SK-N-SH (cell line): ENCODE data around the gene ERCC2. TPM values are rescaled to one million over a fixed set of nuclear protein-coding genes. Genes with fewer than 3 reads are reported as not detected.

Source experiments
- CTCF ChIA-PET: fragments of 300-600, 350-600 bp; formaldehyde crosslinking; extraction: SDS; loops from one replicate; lab custom pipeline; 2021; lab: Yijun Ruan, JAX
- POLR2A ChIA-PET: fragments of 350-600 bp; sonication (Branson Sonifier 250); formaldehyde crosslinking; extraction: SDS; loops from one replicate; lab custom pipeline; 2020; ENCODE audit warnings: antibody characterized with exemption, inconsistent platforms; lab: Yijun Ruan, JAX
- DNase-seq: peaks from one replicate; pipeline ENCODE4 v3.0.0; 2012
- H2AFZ ChIP-seq: fragments of 200-600 bp; sonication (generic); 2 replicates; pipeline ENCODE4 v1.8.1; 2016; ENCODE audit warnings: antibody characterized with exemption, mild to moderate bottlenecking, low read depth
- H3F3A ChIP-seq: fragments of 200-600 bp; sonication (generic); replicated peaks from 2 replicates; pipeline ENCODE3; 2016; ENCODE audit warnings: antibody characterized with exemption, mild to moderate bottlenecking; ENCODE audit not compliant: insufficient read depth
- H3K27ac ChIP-seq, 2 experiments: fragments of 200-500 bp in 1 of 2; fragments of 200-600 bp in 1 of 2; sonication (Bioruptor generic) in 1 of 2; sonication (generic), shearing (Covaris generic) in 1 of 2; 2 replicates each; pipeline versions ENCODE4 v1.5.1 to v1.6.1; 2014 to 2016; ENCODE audit warnings: low read depth in 2 of 2, inconsistent platforms in 1 of 2, low read length in 1 of 2, mild to moderate bottlenecking in 1 of 2, mixed read lengths in 1 of 2
- H3K27me3 ChIP-seq: fragments of 200-600 bp; sonication (generic), shearing (Covaris generic); 2 replicates; pipeline ENCODE4 v1.6.1; 2016; ENCODE audit warnings: mixed run types; ENCODE audit not compliant: insufficient read depth
- H3K36me3 ChIP-seq, 2 experiments: fragments of 200-500 bp in 1 of 2; fragments of 200-600 bp in 1 of 2; sonication (Bioruptor generic) in 1 of 2; sonication (generic) in 1 of 2; replicated peaks in 1 of 2; 2 replicates each; pipeline versions ENCODE3 to v1.5.1; 2014 to 2016; ENCODE audit warnings: low read length in 1 of 2, mild to moderate bottlenecking in 1 of 2; ENCODE audit not compliant: insufficient read depth in 2 of 2, control insufficient read depth in 1 of 2
- H3K4me1 ChIP-seq, 2 experiments: fragments of 200-500 bp in 1 of 2; fragments of 200-600 bp in 1 of 2; sonication (Bioruptor generic) in 1 of 2; sonication (generic), shearing (Covaris generic) in 1 of 2; 2 replicates each; pipeline versions ENCODE4 v1.5.1 to v1.6.1; 2014 to 2016; ENCODE audit warnings: low read depth in 1 of 2, low read length in 1 of 2, mixed run types in 1 of 2; ENCODE audit not compliant: insufficient read depth in 2 of 2, control insufficient read depth in 1 of 2
- H3K4me2 ChIP-seq: fragments of 200-600 bp; sonication (generic), shearing (Covaris generic); 2 replicates; pipeline ENCODE4 v1.6.1; 2017; ENCODE audit warnings: mixed run types
- H3K4me3 ChIP-seq, 2 experiments: fragments of 200-500 bp in 1 of 2; fragments of 200-600 bp in 1 of 2; sonication (Bioruptor generic) in 1 of 2; sonication (generic), shearing (Covaris generic) in 1 of 2; 2 replicates each; pipeline versions ENCODE4 v1.5.1 to v1.8.1; 2014 to 2016; ENCODE audit warnings: low read depth in 2 of 2, inconsistent platforms in 1 of 2, low read length in 1 of 2, mild to moderate bottlenecking in 1 of 2, mixed read lengths in 1 of 2, moderate library complexity in 1 of 2
- H3K79me2 ChIP-seq: fragments of 200-600 bp; sonication (generic); 2 replicates; pipeline ENCODE4 v1.8.1; 2017; ENCODE audit warnings: mild to moderate bottlenecking; ENCODE audit not compliant: insufficient read depth
- H3K9ac ChIP-seq: fragments of 200-600 bp; sonication (generic); 2 replicates; pipeline ENCODE4 v1.6.1; 2017; ENCODE audit warnings: mixed run types
- H3K9me2 ChIP-seq: fragments of 200-600 bp; sonication (generic); 2 replicates; pipeline ENCODE4 v1.6.1; 2017; ENCODE audit warnings: mixed run types
- H3K9me3 ChIP-seq: fragments of 200-600 bp; sonication (generic); 2 replicates; pipeline ENCODE4 v1.6.1; 2017; ENCODE audit warnings: mixed run types, mild to moderate bottlenecking, moderate library complexity
- H4K20me1 ChIP-seq: fragments of 200-600 bp; sonication (generic); 2 replicates; pipeline ENCODE4 v1.6.1; 2017; ENCODE audit warnings: mild to moderate bottlenecking, mixed run types; ENCODE audit not compliant: insufficient read depth
- CTCF ChIP-seq: fragments of 200-600 bp; sonication (generic); IDR thresholded peaks from 2 replicates; pipeline ENCODE4 v1.6.1; 2017; ENCODE audit warnings: antibody characterized with exemption, mild to moderate bottlenecking, moderate library complexity
- ELF1 ChIP-seq: IDR thresholded peaks from 2 replicates; pipeline ENCODE4 v1.4.0; 2012
- EP300 ChIP-seq, 2 experiments: IDR thresholded peaks; 2 replicates each; pipeline versions ENCODE4 v1.4.0 to v1.6.1; 2012; ENCODE audit warnings: borderline replicate concordance in 1 of 2, low read depth in 1 of 2, low read length in 1 of 2
- EZH2phosphoT487 ChIP-seq: fragments of 200-600 bp; sonication (generic); IDR thresholded peaks from 2 replicates; pipeline ENCODE4 v1.6.1; 2017; ENCODE audit warnings: low read depth, mixed run types, mild to moderate bottlenecking, antibody characterized with exemption, moderate library complexity, borderline replicate concordance
- FOXJ3 ChIP-seq: sonication (generic); formaldehyde crosslinking; IDR thresholded peaks from 2 replicates; pipeline ENCODE4 v1.5.1; 2020; ENCODE audit warnings: mild to moderate bottlenecking, missing genetic modification reagents
- FOXM1 ChIP-seq: IDR thresholded peaks from 2 replicates; pipeline ENCODE4 v1.4.0; 2012; ENCODE audit warnings: low read depth, mild to moderate bottlenecking
- GATA2 ChIP-seq: sonication (generic); formaldehyde crosslinking; IDR thresholded peaks from 2 replicates; pipeline ENCODE4 v1.5.0; 2020; ENCODE audit warnings: mild to moderate bottlenecking, missing genetic modification reagents
- IRF3 ChIP-seq: fragments of 150-350 bp; IDR thresholded peaks from 2 replicates; pipeline ENCODE4 v1.6.1; 2016; ENCODE audit warnings: mild to moderate bottlenecking, low read depth, low read length
- JUND ChIP-seq: IDR thresholded peaks from 2 replicates; pipeline ENCODE4 v1.4.0; 2012
- MAX ChIP-seq: IDR thresholded peaks from 2 replicates; pipeline ENCODE4 v1.4.0; 2012; ENCODE audit warnings: low read depth
- NRF1 ChIP-seq: IDR thresholded peaks from 2 replicates; pipeline ENCODE4 v1.6.1; 2012; ENCODE audit warnings: low read depth, mild to moderate bottlenecking, low read length
- RAD21 ChIP-seq: IDR thresholded peaks from 2 replicates; pipeline ENCODE4 v1.6.1; 2012; ENCODE audit warnings: mild to moderate bottlenecking, low read length
- REST ChIP-seq: IDR thresholded peaks from 2 replicates; pipeline ENCODE4 v1.6.1; 2012; ENCODE audit warnings: mild to moderate bottlenecking, low read depth, low read length, moderate library complexity
- RFX5 ChIP-seq: IDR thresholded peaks from 2 replicates; pipeline ENCODE4 v1.6.1; 2012; ENCODE audit warnings: mild to moderate bottlenecking, improper control_type of control experiment, low read length
- SIN3A ChIP-seq: IDR thresholded peaks from 2 replicates; pipeline ENCODE4 v1.6.1; 2012; ENCODE audit warnings: low read depth, mild to moderate bottlenecking, low read length, moderate library complexity, borderline replicate concordance
- TAF1 ChIP-seq: IDR thresholded peaks from 2 replicates; pipeline ENCODE4 v1.6.1; 2012; ENCODE audit warnings: low read depth, mild to moderate bottlenecking, low read length, moderate library complexity, borderline replicate concordance
- USF1 ChIP-seq: IDR thresholded peaks from 2 replicates; pipeline ENCODE4 v1.4.0; 2012; ENCODE audit warnings: low read depth, borderline replicate concordance
- USF2 ChIP-seq: fragments of 150-350 bp; IDR thresholded peaks from 2 replicates; pipeline ENCODE4 v1.6.1; 2017; ENCODE audit warnings: antibody characterized with exemption, low read length, low read depth, borderline replicate concordance
- WGBS: methylation state at CpG from one replicate; pipeline ENCODE4 v1.1.6; 2017; ENCODE audit warnings: low lambda C conversion rate; 5-methylcytosine and 5-hydroxymethylcytosine counted together
- polyA plus RNA-seq, 3 experiments: library from polyadenylated mRNA; depleted of rRNA; stranded (reverse); fragments of >200 nt; gene quantifications; 2 replicates each; pipeline ENCODE4 v1.2.3, GENCODE V29; 2012

ERCC2 gene
- polyA plus RNA-seq, 1 of the 3 experiments (the other 2 are of a cell fraction), result 72.8 TPM

GRCh38 chr19:45355402-45355801, 15.0 kb downstream of the ERCC2 start (continued):
- TF ChIP-seq REST, result no peak
- no peak for TF ChIP-seq TAF1
- no peak for TF ChIP-seq MAX

- POLR2A ChIA-PET, result no interaction called here
- no peaks in the 10 kb centered on the region for H3K4me1 ChIP-seq
Measured at GRCh38 chr19:45354241-45354842, 16.0 kb downstream of the ERCC2 start.

More at GRCh38 chr19:45354241-45354842, 16.0 kb downstream of the ERCC2 start:
- H3K9me3 ChIP-seq, result no peaks in the 10 kb centered on the region
- H3K79me2 ChIP-seq, result no peaks in the 10 kb centered on the region
- H3K27ac ChIP-seq, result no peak overlapping the region
- no peak for DNase-seq
- TF ChIP-seq NRF1, result no peak
- TF ChIP-seq ELF1, result no peak
- TF ChIP-seq EP300 (IDR thresholded peaks at IDR 0.05; ENCODE audit: borderline replicate concordance in 1 of 2, low read depth in 1 of 2, low read length in 1 of 2), result no peak
- TF ChIP-seq TAF1, result no peak
- TF ChIP-seq GATA2 (CRISPR knock-in tag), result no peak
- no peak for TF ChIP-seq FOXM1
- TF ChIP-seq USF2, result no peak
- no peak for TF ChIP-seq FOXJ3 (CRISPR knock-in tag)
- TF ChIP-seq IRF3, result no peak
- no peak for TF ChIP-seq USF1
- TF ChIP-seq RFX5, result no peak
- TF ChIP-seq MAX, result no peak
- no peak for TF ChIP-seq EZH2phosphoT487
- no peak for TF ChIP-seq JUND
- TF ChIP-seq CTCF, result no peak
- no peak for TF ChIP-seq SIN3A
- no peak for TF ChIP-seq RAD21
- no peaks in the 10 kb centered on the region for H3K27me3 ChIP-seq
- H3K36me3 ChIP-seq, result peaks cover 14 to 53% of the 10 kb centered on the region in 2 experiments
- WGBS, result 92% methylated on average over 7 of the region's 11 CpGs
- H3F3A ChIP-seq, result peaks cover 3% of the 10 kb centered on the region
- H2AFZ ChIP-seq, result no peak overlapping the region
- CTCF ChIA-PET, result interaction anchor here (0.6 to 5.1 kb wide), 3 partner anchors 16 to 134 kb away, joined by 3 to 30 read pairs (median 5); no protein-coding TSS in a partner anchor
- no peak overlapping the region for H3K9ac ChIP-seq
- no peaks in the 10 kb centered on the region for H4K20me1 ChIP-seq
- no peaks in the 10 kb centered on the region for H3K9me2 ChIP-seq
- H3K4me2 ChIP-seq, result no peak overlapping the region
- H3K4me3 ChIP-seq, result no peak overlapping the region
